GDM1 (cell line): ENCODE data around the gene CACNA1I.

Experiments used
- DNase-seq: peaks from one replicate; lab custom pipeline; 2025; lab: John Stamatoyannopoulos, UW

Gene CACNA1I

DNA sequence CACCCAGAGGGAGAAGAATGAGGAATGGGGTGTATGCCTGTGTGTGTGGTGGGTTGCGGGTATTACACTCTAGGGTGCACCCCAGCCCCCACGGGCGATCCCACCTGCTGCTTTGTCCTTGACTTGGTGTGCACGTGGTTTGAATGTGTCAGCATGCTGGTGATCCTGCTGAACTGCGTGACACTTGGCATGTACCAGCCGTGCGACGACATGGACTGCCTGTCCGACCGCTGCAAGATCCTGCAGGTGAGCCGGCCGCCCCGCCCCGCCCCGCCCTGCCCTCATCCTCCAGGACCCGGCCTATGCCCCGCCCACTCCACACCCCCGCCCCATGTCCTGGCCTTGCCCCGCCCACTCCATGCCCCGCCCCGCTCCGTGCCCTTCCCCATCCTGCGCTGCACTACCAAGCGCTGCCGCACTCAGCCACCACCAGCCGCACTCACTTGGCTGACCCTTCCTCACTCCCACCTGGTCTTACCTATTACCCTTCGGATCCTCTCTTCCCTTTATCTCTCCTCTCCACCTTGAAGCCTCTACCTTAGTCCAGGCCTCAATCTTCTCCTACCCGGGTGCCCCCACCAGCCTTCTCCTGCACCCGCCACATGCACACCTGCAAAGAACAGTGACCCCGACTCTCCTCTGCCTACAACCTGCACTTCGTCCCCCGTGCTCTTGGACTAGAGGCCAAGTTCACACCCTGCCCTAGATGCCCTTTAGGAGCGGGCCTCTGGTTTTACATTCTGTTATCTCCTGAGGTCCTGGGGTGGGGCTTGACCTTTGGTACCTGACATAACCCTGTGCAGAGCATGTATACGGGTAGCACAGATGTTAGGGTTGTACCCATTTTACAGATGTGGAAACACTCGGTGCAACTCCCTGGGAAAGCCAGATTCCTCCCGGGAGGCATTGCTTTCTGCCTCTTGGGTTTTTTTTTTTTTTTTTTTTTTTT, 27.7 kb downstream of the CACNA1I start:
- DNase-seq, result no peak

- DNase-seq, result no peak
Measured at GRCh38 chr22:39600491-39601179, 30.1 kb downstream of the CACNA1I start.

GRCh38 chr22:39601180-39601535, 30.6 kb downstream of the CACNA1I start:
- no peak for DNase-seq

DNA sequence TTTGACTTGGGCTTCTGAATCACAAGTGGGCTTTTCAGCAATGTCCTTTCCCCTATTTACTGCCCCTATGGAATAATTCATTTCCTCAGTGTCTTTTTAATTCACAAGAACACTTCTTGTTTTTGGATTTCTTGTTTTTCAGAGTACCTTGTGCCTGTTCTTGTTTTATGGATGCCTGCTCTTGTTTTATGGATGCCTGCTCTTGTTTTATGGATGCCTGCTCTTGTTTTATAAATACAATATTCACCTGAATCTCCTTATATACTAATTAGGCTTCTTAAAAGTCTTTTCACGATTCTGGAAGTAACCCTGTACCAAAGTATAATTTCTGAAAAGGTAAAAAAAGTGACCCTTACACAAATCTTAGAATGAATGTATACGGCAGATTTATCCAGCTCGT, 32.8 kb downstream of the CACNA1I start:
- no peak for DNase-seq

DNA sequence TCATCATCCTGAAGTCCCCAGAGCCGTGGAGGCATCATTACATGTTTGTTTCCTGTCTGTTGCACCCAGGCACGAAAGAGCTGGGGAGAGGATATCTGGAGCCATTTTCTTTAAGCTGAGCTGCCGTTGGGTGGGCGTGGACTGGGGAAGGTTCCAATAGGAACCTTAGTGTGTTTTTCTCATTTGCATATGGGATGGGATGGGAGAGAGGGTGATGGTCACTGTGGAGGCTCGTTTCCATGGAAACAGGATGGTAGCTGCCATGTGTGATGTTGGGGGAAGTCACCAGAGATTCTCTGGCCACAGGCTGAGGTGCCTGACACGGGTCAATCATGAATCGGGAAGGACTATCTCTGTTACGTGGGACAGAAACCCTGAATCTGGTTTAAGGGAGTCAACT, 39.7 kb downstream of the CACNA1I start:
- no peak for DNase-seq

GRCh38 chr22:39610766-39611165, 40.2 kb downstream of the CACNA1I start:
- no peak for DNase-seq

DNA sequence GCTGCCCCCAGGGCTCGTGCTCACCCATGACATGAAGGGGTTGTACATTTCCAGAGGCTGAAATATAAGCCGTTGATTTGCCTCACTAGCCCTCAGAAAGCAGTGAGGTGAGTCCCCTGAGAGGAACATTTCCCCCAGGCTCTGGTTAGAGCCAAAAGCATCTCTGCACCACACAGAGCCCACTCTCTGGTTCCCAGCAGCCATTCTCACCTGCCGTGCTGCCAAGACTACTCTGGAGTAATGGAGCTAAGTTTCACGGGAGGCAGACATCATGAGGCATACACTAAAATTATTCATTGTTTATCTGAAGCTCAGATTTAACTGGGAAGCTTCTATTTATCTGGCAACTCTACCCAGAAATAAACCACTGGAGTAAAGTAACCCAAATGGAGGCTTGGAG, 40.8 kb downstream of the CACNA1I start:
- no peak for DNase-seq

GRCh38 chr22:39612811-39613548, 42.4 kb downstream of the CACNA1I start:
- no peak for DNase-seq

GRCh38 chr22:39613549-39613921, 43.0 kb downstream of the CACNA1I start:
- no peak for DNase-seq

- DNase-seq, result no peak
Measured at GRCh38 chr22:39614442-39614841, 43.9 kb downstream of the CACNA1I start.

- DNase-seq, result no peak
Measured at GRCh38 chr22:39616051-39616450, 45.5 kb downstream of the CACNA1I start.

- DNase-seq, result no peak
Measured at GRCh38 chr22:39616781-39617180, 46.2 kb downstream of the CACNA1I start.

DNA sequence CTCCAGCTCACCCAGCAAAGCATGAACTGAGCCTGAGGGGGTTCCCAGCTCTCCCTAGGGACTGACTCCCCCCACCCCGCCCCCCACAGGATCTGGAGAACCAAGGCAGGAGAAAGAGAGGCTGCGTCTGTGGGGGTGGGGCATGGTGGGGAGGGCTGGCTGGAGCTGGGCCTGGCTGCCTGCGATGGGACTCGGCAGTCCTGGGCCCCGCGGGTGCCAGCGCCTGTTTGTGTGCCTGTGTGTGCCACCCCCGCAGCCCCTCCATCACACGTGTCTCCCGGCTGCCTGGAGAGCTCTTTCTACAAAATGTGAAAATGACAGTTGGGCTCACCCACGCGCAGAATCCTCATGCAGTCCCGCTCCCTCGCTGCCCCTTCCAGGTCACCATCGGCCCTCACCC, 46.8 kb downstream of the CACNA1I start:
- DNase-seq, result no peak

DNA sequence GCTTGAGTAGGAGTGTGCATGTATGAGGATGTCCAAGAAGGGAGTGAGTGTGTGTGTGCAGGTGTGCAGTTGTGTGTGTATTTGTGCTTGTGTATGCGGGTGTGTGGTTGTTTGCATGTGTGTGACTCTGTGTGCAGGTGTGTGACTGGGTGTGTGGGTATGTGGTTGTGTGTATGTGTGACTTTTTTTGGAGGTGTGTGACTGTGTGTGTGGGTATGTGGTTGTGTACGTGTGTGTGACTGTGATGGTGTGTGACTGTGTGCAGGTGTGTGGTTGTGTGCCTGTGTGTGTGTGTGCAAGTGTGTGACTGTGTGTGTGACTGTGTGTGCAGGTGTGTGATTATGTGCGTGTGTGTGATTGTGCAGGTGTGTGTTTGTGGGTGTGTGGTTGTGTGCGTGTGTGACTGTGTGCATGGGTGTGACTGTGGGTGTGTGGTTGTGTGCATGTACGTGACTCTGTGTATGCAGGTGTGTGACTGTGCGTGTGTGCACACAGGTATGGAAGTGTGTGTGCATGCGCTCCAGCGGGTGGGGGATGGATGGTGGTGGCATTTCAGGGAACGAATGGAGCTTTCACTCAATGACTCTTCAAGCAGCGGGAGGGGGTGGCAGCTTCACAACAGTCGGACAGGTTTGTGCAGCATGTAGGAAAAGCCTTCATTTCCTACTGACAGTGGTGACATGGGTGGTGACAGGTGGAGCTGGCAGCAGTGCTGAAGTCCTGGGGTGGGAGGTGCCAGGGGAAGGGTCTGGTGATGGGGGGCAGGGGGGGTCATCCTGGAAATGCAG, 47.6 kb downstream of the CACNA1I start:
- no peak for DNase-seq

- no peak for DNase-seq
Measured at GRCh38 chr22:39618996-39619530, 48.5 kb downstream of the CACNA1I start.

GRCh38 chr22:39620924-39621690, 50.6 kb downstream of the CACNA1I start:
- no peak for DNase-seq

GRCh38 chr22:39621826-39622225, 51.3 kb downstream of the CACNA1I start:
- no peak for DNase-seq

GRCh38 chr22:39622881-39623367, 52.4 kb downstream of the CACNA1I start:
- DNase-seq, result no peak

DNA sequence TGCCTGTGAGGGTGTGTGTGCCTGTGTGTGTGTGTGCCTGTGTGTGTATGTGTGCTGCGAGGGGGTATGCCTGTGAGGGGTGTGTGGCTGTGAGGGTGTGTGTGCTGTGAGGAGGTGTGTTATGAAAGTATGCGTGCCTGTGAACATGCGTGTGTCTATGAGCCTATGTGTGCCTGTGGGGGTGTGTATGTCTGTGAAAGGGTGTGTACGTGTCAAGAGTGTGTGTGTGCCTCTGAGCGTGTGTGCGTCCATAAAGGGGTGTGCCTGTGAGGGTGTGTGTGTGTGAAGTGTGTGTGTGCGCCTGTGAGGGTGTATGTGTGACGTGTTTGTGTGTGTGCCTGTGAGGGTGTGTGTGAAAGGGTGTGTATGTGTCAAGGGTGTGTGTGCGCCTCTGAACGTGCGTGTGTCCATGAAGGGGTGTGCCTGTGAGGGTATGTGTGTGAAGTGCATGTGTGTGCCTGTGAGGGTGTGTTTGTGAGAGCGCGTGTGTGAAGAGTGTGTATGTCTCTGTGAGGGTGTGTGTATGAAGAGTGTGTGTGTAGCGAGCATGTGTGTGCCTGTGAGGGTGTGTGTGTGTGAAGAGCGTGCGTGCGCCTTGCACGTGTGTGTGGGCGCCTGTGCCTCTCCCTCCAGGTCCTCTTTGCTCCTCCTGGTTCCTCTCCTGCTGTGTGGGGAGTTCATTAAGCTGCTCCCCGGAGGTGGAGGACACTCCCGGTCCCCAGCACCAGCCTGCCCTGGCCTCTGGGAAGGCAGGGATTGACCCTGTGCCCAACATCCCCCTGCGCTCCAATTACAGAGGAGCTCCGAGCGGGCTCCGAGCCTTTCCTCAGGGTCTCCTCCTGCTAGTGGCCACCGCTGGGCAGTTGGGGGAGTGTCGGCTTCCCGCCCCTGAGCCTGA, 53.3 kb downstream of the CACNA1I start:
- DNase-seq, result no peak

DNA sequence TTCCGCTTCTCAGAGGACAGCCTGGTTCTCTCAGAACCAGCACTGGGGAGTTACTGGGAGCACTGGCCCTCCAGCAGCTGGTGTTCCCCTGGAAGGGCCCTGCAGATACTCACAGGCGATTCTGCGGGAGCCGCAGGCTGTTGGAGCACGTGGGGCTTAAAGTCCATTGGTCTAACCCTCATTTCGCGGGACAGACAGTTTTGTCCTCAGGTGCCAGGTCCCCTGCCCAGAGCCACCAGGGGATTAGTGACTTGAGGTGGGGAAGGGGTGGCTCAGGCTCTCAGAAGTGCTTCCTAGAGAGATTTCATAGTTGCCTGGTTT, 53.9 kb downstream of the CACNA1I start:
- no peak for DNase-seq
